DOHH2 (cell line): ENCODE data around the gene CERS6.

Source experiments
- H3F3A ChIP-seq: fragments of 200-600 bp; sonication (generic), shearing (Covaris generic); 2 replicates; pipeline ENCODE4 v1.6.0; 2016; ENCODE audit warnings: antibody characterized with exemption, mild to moderate bottlenecking; ENCODE audit not compliant: control insufficient read depth, insufficient read depth
- H3K27ac ChIP-seq: fragments of 200-600 bp; sonication (generic); 2 replicates; pipeline ENCODE4 v1.5.1; 2014; ENCODE audit warnings: low read depth, mild to moderate bottlenecking, low read length, moderate library complexity
- H3K27me3 ChIP-seq: fragments of 200-600 bp; sonication (generic); 2 replicates; pipeline ENCODE4 v1.6.1; 2014; ENCODE audit warnings: mild to moderate bottlenecking, low read length, mixed read lengths; ENCODE audit not compliant: control insufficient read depth
- H3K36me3 ChIP-seq: fragments of 200-600 bp; sonication (generic); 2 replicates; pipeline ENCODE4 v1.6.1; 2014; ENCODE audit warnings: mild to moderate bottlenecking, low read length, moderate library complexity, mixed read lengths; ENCODE audit not compliant: control insufficient read depth
- H3K4me1 ChIP-seq: fragments of 200-600 bp; sonication (generic); 2 replicates; pipeline ENCODE4 v1.6.1; 2014; ENCODE audit warnings: mild to moderate bottlenecking, low read length, mixed read lengths; ENCODE audit not compliant: control insufficient read depth
- H3K4me2 ChIP-seq: fragments of 200-600 bp; sonication (generic); 2 replicates; pipeline ENCODE4 v1.6.0; 2014; ENCODE audit warnings: mild to moderate bottlenecking, low read length, moderate library complexity
- H3K4me3 ChIP-seq: fragments of 200-600 bp; sonication (generic); 2 replicates; pipeline ENCODE4 v1.5.1; 2014; ENCODE audit warnings: mild to moderate bottlenecking, low read length, mixed read lengths
- H3K79me2 ChIP-seq: fragments of 200-600 bp; sonication (generic); 2 replicates; pipeline ENCODE4 v1.6.1; 2014; ENCODE audit warnings: mild to moderate bottlenecking, low read length, mixed read lengths; ENCODE audit not compliant: control insufficient read depth
- H3K9me2 ChIP-seq: fragments of 200-600 bp; sonication (generic); replicated peaks from 2 replicates; pipeline ENCODE4 v1.6.1; 2014; ENCODE audit warnings: mild to moderate bottlenecking, low read length, mixed read lengths; ENCODE audit not compliant: control insufficient read depth
- H3K9me3 ChIP-seq: fragments of 200-600 bp; sonication (generic); 2 replicates; pipeline ENCODE4 v1.6.1; 2014; ENCODE audit warnings: antibody characterized with exemption, low read length, mixed read lengths; ENCODE audit not compliant: control insufficient read depth, insufficient read depth
- H4K20me1 ChIP-seq: fragments of 200-600 bp; sonication (generic); 2 replicates; pipeline ENCODE4 v1.6.0; 2014; ENCODE audit warnings: low read depth, mild to moderate bottlenecking, antibody characterized with exemption, low read length, moderate library complexity; ENCODE audit not compliant: control insufficient read depth, insufficient read depth
- CTCF ChIP-seq: fragments of 200-600 bp; sonication (generic); IDR thresholded peaks from one replicate; pipeline ENCODE4 v1.5.1; 2014; ENCODE audit warnings: antibody characterized with exemption, mild to moderate bottlenecking, low read depth, low read length; ENCODE audit not compliant: poor library complexity, severe bottlenecking
- EZH2phosphoT487 ChIP-seq: fragments of 200-600 bp; sonication (generic); IDR thresholded peaks from 2 replicates; pipeline ENCODE4 v1.6.1; 2017; ENCODE audit warnings: borderline replicate concordance, mild to moderate bottlenecking, antibody characterized with exemption, low read length, moderate library complexity, mixed read lengths

Gene CERS6

DNA sequence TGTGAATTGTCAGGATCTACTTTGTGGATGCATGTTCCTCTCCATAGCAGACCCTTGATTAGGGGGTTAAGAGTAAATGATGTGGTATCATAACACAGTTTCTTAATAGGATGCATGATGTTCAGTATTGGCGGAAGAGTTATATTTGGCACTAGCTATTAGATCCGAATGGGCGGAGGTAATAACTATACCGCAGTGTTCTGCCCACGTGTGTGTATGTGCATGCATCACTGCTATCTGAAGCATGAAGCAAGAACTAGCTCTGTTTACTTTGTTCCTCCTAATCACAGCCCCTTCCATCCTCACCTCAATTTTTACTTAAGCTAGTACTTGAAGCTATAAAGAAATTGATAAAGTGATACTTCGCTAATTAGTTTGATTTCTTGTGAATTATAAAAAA is 186.8 kb downstream of the CERS6 start:
- Histone ChIP-seq H3K79me2 (no peaks in the 10 kb centered on the region), H3K4me3 (no peak overlapping the region)

GRCh38 chr2:168643979-168644378 is 187.9 kb downstream of the CERS6 start:
- Histone ChIP-seq H3K4me2 (no peak overlapping the region), H3K36me3 (no peaks in the 10 kb centered on the region), H3K9me2 (no peaks in the 10 kb centered on the region), H3K79me2 (no peaks in the 10 kb centered on the region), H4K20me1 (no peaks in the 10 kb centered on the region), H3K27ac (no peak overlapping the region), H3K9me3 (no peaks in the 10 kb centered on the region), H3F3A (no peaks in the 10 kb centered on the region), H3K4me1 (no peaks in the 10 kb centered on the region), H3K4me3 (no peak overlapping the region), H3K27me3 (no peaks in the 10 kb centered on the region; the same call in 1 of the 2 replicates)
- TF ChIP-seq EZH2phosphoT487 (no peak), CTCF (no peak)

More for the DNA sequence above, 186.8 kb downstream of the CERS6 start:
- TF ChIP-seq CTCF (no peak), EZH2phosphoT487 (no peak)
- Histone ChIP-seq H3K9me3 (no peaks in the 10 kb centered on the region), H3K9me2 (no peaks in the 10 kb centered on the region), H3K27ac (no peak overlapping the region), H3K4me1 (no peaks in the 10 kb centered on the region), H3K27me3 (no peaks in the 10 kb centered on the region; the same call in 1 of the 2 replicates), H3F3A (no peaks in the 10 kb centered on the region), H3K36me3 (no peaks in the 10 kb centered on the region), H4K20me1 (no peaks in the 10 kb centered on the region), H3K4me2 (no peak overlapping the region)

GRCh38 chr2:168645696-168646338 is 189.7 kb downstream of the CERS6 start:
- H3F3A ChIP-seq: no peaks in the 10 kb centered on the region
- H3K79me2 ChIP-seq: no peaks in the 10 kb centered on the region
- no peaks in the 10 kb centered on the region for H3K4me1 ChIP-seq
- H3K27ac ChIP-seq: no peak overlapping the region
- H3K4me2 ChIP-seq: no peak overlapping the region
- H3K9me3 ChIP-seq: no peaks in the 10 kb centered on the region
- H3K9me2 ChIP-seq: no peaks in the 10 kb centered on the region
- TF ChIP-seq EZH2phosphoT487: no peak
- no peak for TF ChIP-seq CTCF
- no peaks in the 10 kb centered on the region for H4K20me1 ChIP-seq
- H3K36me3 ChIP-seq: no peaks in the 10 kb centered on the region
- H3K27me3 ChIP-seq: no peaks in the 10 kb centered on the region
- H3K4me3 ChIP-seq: no peak overlapping the region
